Peyer's patch (tissue), 4 donors: Measurements from ENCODE around the gene KLC4. TPM values are rescaled to one million over a fixed set of nuclear protein-coding genes. Genes with fewer than 3 reads are reported as not detected.
"Not testable (repeated sequence)": the region's sequence is repeated elsewhere in the genome, so short reads cannot be mapped to it uniquely, and the experiment has no call there.

Experiments used
- DNase-seq, 3 donors: peaks; one replicate each; pipeline ENCODE4 v3.0.0-alpha.2; 2017 to 2019
- H3K27ac ChIP-seq, 4 donors: fragments of 200-600 bp; sonication (generic); one replicate each; pipeline ENCODE4 v1.5.1; 2016 to 2019
- H3K27me3 ChIP-seq, 2 donors: fragments of 200-600 bp; sonication (generic); one replicate each; pipeline ENCODE4 v1.5.1; 2019
- H3K36me3 ChIP-seq, 3 donors: fragments of 200-600 bp; sonication (generic); one replicate each; pipeline ENCODE4 v1.5.1; 2016 to 2019
- H3K4me1 ChIP-seq, 4 donors: fragments of 200-600 bp; sonication (generic); one replicate each; pipeline ENCODE4 v1.5.1; 2016 to 2019
- H3K4me3 ChIP-seq, 4 donors: fragments of 200-600 bp; sonication (generic); 1 replicate in 3 of 4; 2 replicates in 1 of 4; pipeline ENCODE4 v1.5.1; 2016 to 2019; ENCODE audit warnings: mild to moderate bottlenecking in 1 of 4
- H3K9me3 ChIP-seq, 4 donors: fragments of 200-600 bp; sonication (generic); one replicate each; pipeline ENCODE4 v1.5.1; 2016 to 2019; ENCODE audit warnings: mild to moderate bottlenecking in 1 of 4
- POLR2A ChIP-seq, 2 donors: fragments of 450-650 bp; IDR thresholded peaks; one replicate each; pipeline ENCODE4 v1.5.1; 2017; ENCODE audit warnings: antibody characterized with exemption in 2 of 2, mild to moderate bottlenecking in 2 of 2, moderate library complexity in 2 of 2
- total RNA-seq, 4 donors: library from RNA; depleted of rRNA; stranded (reverse); fragments of >200 nt; gene quantifications; one replicate each; pipeline ENCODE4 v1.1.0, GENCODE V29; 2016
- TF ChIP-seq, protein P1 (sequence below), 6 experiments: fragments of 450-650 bp in 4 of 6; fragments of 200-600 bp in 2 of 6; sonication (generic) in 1 of 6; IDR thresholded peaks; one replicate each; pipeline ENCODE4 v1.5.1; 2017 to 2019; ENCODE audit warnings: antibody characterized with exemption in 6 of 6, mild to moderate bottlenecking in 3 of 6, moderate library complexity in 1 of 6

Gene KLC4
- total RNA-seq, 4 donors from 2014 or later = 50.3 to 214 (median 183) TPM

DNA sequence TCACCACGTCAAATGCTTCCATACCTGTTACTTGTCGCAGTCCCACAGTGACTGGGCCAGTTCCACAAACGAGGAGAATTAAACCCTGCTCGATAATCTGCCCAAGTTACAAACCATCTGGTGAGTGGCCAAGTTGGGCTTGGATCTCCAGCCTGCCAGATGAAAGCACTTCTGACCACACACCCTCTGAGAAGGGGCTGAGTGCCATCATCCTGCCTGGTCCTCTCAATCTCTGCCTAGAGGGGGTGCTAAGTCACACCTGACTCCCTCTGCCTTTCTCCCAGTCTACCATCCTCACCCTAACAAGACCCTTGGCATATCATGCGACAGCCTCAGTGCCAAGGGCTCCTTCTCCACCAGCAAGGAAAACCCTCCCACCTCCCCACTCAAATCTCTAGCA, 22.2 kb upstream of the KLC4 start:
- H3K36me3 ChIP-seq = peaks cover 0 to 70% (median 0%) of the 10 kb centered on the region in 3 donors
- H3K4me3 ChIP-seq = no peak overlapping the region
- DNase-seq = no peak
- no peak for TF ChIP-seq POLR2A (IDR thresholded peaks at IDR 0.05)
- TF ChIP-seq, protein P1, sequence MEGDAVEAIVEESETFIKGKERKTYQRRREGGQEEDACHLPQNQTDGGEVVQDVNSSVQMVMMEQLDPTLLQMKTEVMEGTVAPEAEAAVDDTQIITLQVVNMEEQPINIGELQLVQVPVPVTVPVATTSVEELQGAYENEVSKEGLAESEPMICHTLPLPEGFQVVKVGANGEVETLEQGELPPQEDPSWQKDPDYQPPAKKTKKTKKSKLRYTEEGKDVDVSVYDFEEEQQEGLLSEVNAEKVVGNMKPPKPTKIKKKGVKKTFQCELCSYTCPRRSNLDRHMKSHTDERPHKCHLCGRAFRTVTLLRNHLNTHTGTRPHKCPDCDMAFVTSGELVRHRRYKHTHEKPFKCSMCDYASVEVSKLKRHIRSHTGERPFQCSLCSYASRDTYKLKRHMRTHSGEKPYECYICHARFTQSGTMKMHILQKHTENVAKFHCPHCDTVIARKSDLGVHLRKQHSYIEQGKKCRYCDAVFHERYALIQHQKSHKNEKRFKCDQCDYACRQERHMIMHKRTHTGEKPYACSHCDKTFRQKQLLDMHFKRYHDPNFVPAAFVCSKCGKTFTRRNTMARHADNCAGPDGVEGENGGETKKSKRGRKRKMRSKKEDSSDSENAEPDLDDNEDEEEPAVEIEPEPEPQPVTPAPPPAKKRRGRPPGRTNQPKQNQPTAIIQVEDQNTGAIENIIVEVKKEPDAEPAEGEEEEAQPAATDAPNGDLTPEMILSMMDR (IDR thresholded peaks at IDR 0.05) = no peak
- H3K27ac ChIP-seq = no peak overlapping the region
- H3K9me3 ChIP-seq = no peaks in the 10 kb centered on the region
- no peaks in the 10 kb centered on the region for H3K4me1 ChIP-seq
- H3K27me3 ChIP-seq = no peaks in the 10 kb centered on the region

DNA sequence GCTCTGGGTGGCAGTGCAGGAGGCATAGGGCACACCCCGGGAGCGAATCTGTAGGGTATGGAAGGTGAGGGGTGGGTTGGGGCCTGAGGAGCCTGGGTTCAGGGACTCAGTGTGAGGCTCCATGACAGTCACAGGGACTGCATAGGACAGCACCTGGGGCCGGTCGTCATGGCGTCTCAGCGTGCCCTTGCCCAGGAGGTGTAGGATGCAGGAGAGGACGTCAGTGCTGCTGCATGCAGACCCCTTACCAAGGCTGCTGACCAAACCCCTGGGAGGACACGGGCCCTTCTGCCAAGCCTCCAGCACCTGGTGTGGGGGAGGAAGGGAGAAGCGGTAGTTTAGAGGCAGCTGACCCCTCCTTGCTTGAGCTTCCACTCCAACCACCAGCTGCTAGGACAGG, 21.7 kb upstream of the KLC4 start:
- DNase-seq = no peak
- Histone ChIP-seq H3K36me3 (peaks cover 0 to 71% (median 0%) of the 10 kb centered on the region in 3 donors), H3K27me3 (no peaks in the 10 kb centered on the region), H3K27ac (no peak overlapping the region), H3K4me3 (no peak overlapping the region), H3K4me1 (no peaks in the 10 kb centered on the region), H3K9me3 (no peaks in the 10 kb centered on the region)
- TF ChIP-seq, protein P1 (IDR thresholded peaks at IDR 0.05) = no peak
- no peak for TF ChIP-seq POLR2A (IDR thresholded peaks at IDR 0.05)

DNA sequence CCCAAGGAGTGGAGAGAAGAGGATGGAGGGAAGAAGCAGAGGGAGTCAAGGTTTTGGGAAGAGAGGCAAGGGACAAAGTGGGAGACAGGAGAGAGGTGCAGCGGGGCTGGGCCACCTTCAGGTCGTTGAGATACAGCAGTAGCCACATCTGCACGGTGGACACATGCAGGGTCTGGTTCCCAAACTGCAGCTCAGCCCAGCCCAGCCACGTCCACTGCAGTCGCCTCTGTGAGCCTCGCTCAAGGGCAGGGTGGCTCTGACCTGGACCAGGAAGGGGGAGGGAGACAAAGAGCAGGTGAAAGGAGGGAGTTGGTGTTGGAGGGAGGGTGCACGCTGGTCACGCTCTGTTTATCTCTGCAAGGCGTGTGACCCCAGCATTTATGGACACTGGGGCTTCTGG, 20.7 kb upstream of the KLC4 start:
- Histone ChIP-seq H3K4me1 (no peaks in the 10 kb centered on the region), H3K27me3 (no peaks in the 10 kb centered on the region), H3K4me3 (no peak overlapping the region), H3K9me3 (no peaks in the 10 kb centered on the region), H3K27ac (no peak overlapping the region), H3K36me3 (peaks cover 0 to 81% (median 0%) of the 10 kb centered on the region in 3 donors)
- no peak for TF ChIP-seq POLR2A (IDR thresholded peaks at IDR 0.05)
- TF ChIP-seq, protein P1 (IDR thresholded peaks at IDR 0.05) = no peak
- no peak for DNase-seq

DNA sequence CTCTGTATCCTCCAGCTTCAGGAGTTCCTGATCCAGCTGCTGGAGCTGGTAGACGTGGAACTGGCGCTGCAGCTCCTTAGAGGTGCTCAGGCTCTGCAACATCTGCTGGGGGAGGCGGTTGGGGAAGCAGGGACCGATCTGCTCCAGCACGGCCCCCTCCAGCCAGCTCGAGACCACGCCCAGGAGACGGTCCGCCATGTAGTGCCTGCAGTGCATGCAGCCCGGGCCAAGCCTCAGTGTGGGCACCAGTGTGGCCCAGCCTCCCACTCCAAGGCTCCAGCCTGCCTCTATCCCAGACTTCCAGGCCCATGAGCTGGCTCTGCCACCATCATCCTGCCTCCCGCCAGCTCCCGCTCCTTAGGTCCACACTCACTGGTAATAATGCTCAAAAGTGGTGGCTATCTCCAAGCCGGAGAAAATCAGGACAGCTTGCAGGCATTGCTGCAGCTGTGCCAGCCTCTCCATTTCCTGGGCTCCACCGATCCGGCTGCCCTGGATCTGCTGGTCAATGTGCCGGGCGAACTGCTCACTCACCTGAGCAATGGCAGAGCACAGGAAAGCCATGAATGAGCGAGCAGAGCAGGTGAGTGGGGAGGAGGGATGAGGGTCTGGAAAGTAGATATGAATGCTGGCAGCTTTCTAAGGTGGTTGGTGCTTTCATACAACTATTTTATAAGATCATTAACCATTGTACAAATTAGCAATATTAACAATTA, 18.7 kb upstream of the KLC4 start:
- Histone ChIP-seq H3K4me1 (no peaks in the 10 kb centered on the region), H3K27me3 (no peaks in the 10 kb centered on the region), H3K9me3 (no peaks in the 10 kb centered on the region), H3K27ac (no peak overlapping the region), H3K4me3 (no peak overlapping the region), H3K36me3 (peaks cover 0 to 83% (median 0%) of the 10 kb centered on the region in 3 donors)
- TF ChIP-seq, protein P1 (IDR thresholded peaks at IDR 0.05) = no peak
- no peak for TF ChIP-seq POLR2A (IDR thresholded peaks at IDR 0.05)
- no peak for DNase-seq

DNA sequence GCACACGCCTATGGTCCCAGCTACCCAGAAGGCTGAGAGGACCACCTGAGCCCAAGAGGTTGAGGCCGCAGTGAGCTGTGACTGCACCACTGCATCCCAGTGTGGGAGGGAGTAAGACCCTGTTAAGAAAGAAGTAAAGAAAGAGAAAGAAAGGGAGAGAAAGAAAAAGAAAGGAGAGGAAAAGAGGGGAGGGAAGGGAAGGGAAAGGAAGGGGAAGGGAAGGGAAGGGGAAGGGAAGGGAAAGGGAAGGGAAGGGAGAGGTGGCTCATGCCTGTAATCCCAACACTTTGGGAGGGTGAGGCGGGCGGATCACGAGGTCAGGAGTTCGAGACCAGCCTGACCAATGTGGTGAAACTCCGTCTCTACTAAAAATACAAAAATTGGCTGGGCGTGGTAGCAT, 18.0 kb upstream of the KLC4 start:
- H3K27me3 ChIP-seq, H3K9me3 ChIP-seq, H3K4me1 ChIP-seq, DNase-seq, H3K27ac ChIP-seq, H3K4me3 ChIP-seq: not testable (repeated sequence)
- peaks cover 0 to 84% (median 0%) of the 10 kb centered on the region in 3 donors for H3K36me3 ChIP-seq

DNA sequence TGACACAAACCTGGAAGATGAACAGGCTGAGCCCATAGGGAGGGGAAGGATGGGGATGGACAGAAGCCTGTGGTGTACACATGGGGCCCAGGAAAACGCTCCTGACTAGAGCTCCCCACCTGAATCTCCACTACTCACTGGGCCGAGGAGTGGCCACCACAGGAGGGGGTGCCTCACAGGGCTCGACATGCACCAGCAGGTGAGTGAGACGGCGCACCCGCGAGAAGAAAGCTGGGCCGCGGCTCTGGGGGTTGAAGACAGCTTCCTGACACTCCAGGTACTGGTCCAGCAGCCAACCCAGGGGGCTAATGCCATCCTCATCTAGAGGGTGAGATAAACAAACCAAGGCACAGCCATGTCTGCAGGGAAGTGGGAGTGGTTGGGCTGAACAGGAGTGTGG, 16.1 kb upstream of the KLC4 start:
- Histone ChIP-seq H3K9me3 (no peaks in the 10 kb centered on the region), H3K4me1 (no peaks in the 10 kb centered on the region), H3K27ac (no peak overlapping the region), H3K27me3 (no peaks in the 10 kb centered on the region), H3K4me3 (no peak overlapping the region), H3K36me3 (peaks cover 0 to 82% (median 0%) of the 10 kb centered on the region in 3 donors)
- no peak for TF ChIP-seq POLR2A (IDR thresholded peaks at IDR 0.05)
- TF ChIP-seq, protein P1 (IDR thresholded peaks at IDR 0.05) = no peak
- no peak for DNase-seq
